Kidney capillary endothelial cell (primary cell): Measurements from ENCODE around the gene HNRNPUL2.
"Not testable (repeated sequence)": the region's sequence is repeated elsewhere in the genome, so short reads cannot be mapped to it uniquely, and the experiment has no call there.

Source experiments
- DNase-seq: peaks from one replicate; pipeline ENCODE4 v3.0.0-alpha.2; 2018; ENCODE audit warnings: low spot score

The HNRNPUL2 gene

GRCh38 chr11:62727165-62727871, at the start of gene HNRNPUL2:
Gene HNRNPUL2, minus strand, starts transcription at chr11:62727457. Its CDS starts 301 bp downstream, at chr11:62727156.
- peak; percentile 99 for DNase-seq

DNA sequence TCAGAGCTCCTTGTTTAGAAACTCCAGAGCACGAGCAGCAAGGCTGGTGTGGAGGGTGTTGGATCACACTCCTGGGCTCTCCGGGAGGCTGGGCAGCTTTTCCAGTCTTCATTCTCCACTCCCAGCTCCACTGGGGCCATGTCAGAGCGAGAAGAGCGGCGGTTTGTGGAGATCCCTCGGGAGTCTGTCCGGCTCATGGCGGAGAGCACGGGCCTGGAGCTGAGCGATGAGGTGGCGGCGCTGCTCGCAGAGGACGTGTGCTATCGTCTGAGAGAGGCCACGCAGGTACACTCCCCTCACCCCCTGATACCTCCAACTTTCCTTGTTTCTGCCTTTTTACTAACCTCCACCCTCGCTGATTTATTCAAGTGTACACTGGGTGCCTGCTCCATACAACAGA, 48.4 kb upstream of the HNRNPUL2 start:
- DNase-seq: no peak

DNA sequence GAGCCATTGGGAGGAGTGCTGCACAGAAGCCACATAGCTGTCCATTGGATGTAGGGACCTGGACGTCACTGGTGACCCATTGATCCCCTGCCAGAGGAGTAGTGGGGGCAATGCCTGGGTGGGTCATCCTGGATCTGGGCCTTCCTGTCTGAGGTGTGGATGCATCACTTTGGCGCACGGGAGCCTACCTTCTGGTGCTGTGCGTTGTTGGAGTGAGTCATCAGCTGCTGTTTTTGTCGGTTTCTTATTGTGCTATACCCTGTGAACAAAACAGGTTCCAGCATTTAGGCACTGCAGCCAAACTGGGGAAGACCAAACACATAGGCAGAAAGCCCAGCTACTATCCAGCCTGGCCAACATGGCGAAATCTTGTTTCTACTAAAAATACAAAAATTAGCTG, 47.1 kb upstream of the HNRNPUL2 start:
- no peak for DNase-seq

DNA sequence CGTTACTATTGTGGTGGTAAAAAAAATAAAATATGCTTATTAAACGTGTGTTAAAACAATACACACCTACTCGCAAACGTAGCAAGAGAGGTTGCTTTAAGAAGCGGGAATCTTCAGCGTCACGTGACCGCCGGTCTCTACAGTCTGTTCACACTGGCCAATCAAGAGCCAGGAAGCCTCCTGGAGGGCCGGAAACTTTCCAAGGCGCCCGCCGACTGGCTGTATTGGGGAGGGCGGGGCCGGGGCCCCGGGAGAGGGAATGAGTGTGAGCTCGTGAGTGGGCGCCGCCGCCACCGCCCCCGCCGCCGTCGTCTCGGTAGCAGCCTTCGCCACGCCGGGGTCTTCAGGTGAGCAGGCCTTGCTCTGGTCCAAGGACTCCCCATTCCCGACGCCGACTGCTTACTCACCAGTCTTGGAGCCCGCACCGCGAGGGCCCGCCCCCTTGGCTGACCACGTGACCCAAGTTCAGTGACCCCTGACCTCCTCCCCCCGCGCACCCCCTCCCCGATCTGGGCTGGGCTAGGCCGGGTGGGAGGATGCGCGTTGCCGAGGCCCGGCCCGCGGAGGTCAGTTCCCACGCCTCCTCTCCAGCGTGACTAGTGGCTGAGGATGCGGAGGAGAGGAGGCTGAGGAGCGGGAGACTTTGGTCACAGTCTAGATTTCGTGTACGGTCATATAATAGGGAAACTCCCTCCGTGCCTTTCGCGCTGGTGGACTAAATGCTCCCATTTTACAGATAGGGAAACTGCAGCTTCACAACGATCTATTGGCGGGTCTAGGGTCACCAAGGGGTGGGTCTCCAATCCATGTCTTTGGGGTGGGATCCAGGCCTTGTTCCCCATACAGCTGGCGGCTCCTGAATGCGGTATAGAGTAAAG, 44.1 kb upstream of the HNRNPUL2 start, which contains the start of gene TAF6L:
Gene TAF6L (plus strand): TSS at position 253 of the 878 bp plus-strand sequence. CDS start 4,388 bp downstream, outside the sequence.
- DNase-seq: peak; percentile 98

DNA sequence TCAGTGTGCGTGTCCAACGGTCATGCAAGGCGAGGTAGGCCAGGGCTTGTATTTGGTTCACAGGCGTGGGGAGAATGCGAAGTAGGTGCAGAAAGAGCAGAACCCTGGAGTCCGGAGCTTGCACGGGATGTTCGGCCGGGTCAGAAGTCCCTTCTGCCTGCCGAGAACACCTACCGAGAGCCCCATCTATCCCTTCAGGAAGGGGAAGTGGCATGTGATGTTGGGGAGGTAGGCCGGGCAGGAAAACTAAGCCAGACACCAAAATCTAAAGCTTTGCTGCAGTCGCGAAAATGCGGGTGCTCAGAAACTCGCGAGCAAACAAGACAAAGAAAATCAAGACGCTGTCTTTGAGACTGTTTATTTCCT, 43.5 kb upstream of the HNRNPUL2 start:
- DNase-seq: no peak

GRCh38 chr11:62760867-62761227, 33.6 kb upstream of the HNRNPUL2 start:
- not testable (repeated sequence) for DNase-seq

DNA sequence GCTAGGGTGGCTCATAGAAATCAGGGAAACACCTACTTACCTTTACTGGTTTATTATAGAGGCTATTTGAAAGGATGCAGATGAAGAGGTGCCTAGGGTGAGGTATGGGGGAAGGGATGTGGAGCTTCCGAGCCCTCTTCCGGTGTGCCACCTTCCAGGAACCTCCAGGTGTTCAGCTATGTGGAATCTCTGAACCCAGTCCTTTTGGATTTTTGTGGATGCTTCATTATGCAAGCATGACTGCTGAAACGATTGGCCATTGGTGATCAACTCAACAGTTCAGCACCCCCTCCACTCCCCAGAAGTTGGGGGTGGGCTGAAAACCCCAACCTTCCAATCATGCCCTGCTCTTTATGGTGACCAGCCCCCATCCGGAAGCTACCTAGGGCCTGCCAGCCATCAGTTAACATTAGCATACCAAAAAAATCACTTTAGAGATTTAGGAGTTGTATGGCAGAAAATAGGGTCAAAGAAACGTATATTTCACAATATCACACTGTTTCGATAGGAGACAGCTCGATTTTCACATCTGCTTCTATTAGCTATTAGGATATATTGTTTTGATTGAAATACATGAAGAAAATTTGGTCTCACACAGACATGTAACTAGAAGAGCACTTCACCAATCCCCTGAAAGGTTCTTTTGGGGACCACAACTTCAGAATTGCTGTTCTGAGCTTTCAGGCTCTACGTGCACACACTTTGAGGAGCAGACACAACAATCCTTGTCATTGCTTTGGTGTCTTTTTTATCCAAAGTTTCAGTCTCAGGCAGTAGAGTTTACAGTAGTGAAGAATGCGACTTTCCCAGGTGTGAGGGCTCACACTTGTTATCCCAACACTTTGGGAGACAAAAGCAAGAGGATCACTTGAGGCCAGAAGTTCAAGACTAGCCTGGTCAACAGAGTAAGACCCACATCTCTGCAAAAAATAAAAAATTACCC, 30.9 kb upstream of the HNRNPUL2 start:
- DNase-seq: no peak

- no peak for DNase-seq
These were observed 27.9 kb upstream of the HNRNPUL2 start for GRCh38 chr11:62755086-62755615.

DNA sequence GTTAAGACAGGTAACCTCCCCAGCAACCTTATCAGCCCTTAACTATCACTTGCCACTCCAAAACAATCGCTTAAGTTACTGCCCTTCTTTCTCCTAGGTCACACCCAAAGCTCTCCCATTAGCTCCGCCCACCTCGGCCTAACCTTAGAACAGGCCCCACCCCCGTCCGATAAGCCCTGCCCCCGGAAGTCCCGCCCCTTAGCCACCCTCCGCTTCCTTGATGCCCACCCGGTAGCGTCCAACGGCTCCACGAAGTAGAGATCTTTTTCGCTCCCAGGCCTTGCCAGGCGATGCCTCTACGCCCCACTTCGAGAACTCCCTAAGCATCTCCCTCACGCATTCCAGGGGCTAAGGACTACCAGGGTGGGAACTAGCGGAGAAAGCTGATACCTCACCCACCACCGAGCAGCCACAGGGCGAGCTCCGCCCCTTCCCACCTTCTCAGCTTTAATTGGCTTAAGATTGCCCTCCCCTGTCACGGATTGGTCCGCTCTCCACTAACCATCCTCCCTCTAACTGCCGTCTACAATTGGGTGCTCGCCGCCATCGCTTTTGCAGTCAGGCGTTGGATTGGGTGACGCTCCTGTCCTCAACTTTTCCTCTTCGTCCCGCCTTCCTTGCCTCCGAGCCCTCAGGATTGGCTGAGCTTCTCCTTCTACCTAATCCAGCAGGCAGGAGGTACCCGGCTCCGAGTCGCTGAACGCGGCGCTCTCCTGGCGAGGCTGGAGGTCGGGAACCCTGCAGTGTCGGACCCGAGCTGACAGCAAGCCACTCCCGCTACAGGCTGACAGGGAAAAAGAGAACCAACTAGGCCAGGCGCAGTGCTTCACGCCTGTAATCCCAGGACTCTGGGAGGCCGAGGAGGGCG, 26.7 kb upstream of the HNRNPUL2 start, which contains the start of gene ZBTB3:
Gene ZBTB3 (minus strand): TSS at position 425 of the 868 bp plus-strand sequence. CDS start 496 bp downstream, outside the sequence.
- peak; percentile 100 for DNase-seq

DNA sequence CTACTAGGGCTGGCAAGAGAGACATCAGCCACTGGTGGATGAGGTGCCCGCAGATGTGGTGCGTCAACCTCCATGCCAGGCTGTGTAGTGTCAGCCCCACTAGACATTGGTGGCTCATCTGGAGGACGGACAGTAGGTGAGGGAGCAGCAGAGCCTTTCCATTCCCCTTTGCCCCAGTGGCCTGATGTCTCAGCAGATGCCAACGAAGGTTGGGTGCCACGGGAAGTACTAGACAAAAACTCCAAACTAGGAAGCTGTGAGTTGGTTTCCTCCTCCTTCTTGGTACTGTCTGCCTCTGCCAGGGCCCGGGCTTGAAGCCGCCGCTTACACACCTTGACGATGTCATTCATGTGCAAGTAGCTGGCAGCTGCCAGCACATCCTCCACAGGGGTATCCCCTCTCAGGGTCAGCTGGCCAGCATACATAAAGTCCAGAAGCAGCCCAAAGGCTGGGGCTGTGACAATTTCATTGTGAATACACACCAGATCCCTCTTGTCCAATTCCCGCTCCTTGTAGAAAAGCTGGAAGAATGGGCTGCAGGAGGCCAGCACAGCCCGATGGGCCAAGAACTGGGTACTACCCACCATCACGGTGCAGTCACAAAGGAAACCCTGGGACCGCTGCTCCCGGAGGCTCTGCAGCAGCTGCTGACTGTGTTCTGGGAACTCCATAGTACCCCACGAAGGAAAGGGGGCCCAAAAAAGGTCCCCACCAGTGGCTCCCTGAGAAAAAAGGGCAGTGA, 25.9 kb upstream of the HNRNPUL2 start:
- no peak for DNase-seq

GRCh38 chr11:62752177-62752785, 25.0 kb upstream of the HNRNPUL2 start:
- DNase-seq: no peak

DNA sequence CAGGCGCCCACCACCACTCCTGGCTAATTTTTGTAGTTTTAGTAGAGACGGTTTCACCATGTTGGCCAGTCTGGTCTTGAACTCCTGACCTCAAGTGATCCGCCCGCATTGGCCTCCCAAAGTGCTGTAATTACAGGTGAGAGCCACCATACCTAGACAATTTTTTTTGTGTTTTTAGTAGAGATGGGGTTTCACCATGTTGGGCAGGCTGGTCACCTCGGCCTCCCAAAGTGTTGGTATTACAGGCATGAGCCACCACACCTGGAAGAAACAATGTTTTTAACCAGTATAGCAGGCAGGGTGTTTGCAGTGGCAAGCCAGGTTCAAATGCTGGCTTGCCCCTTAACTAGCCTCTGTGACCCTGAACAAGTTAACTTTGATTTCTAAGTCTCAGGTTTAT, 22.7 kb upstream of the HNRNPUL2 start:
- not testable (repeated sequence) for DNase-seq

GRCh38 chr11:62747475-62748160, 20.4 kb upstream of the HNRNPUL2 start:
- DNase-seq: no peak

DNA sequence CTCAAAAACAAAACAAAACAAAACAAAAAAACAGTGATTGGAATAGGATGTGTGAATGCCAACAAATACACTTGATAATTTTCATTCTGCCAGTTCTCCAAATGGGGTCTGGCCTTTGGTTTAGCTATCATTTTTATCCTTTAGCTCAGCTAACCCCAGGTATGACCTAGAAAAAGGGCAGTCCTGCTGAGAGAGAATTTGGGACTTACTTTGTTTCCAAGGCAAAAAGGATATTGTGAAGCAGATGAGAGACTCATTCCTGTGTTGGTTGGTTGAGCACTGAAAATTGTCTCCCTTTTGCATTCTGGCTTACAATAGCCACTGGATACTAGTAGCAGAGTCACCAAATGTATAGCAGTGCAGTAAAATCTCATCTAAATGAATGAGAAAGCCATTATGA, 9.9 kb upstream of the HNRNPUL2 start:
- DNase-seq: no peak

GRCh38 chr11:62732830-62733229, 5.6 kb upstream of the HNRNPUL2 start:
- DNase-seq: no peak

GRCh38 chr11:62730076-62730475, 2.8 kb upstream of the HNRNPUL2 start:
- not testable (repeated sequence) for DNase-seq

GRCh38 chr11:62728171-62728988, 1.1 kb upstream of the HNRNPUL2 start, which contains the start of gene TTC9C:
Gene TTC9C, plus strand, starts transcription at chr11:62728486. Its CDS starts 363 bp downstream, at chr11:62728849.
- peak; percentile 87 for DNase-seq

- peak; percentile 96 for DNase-seq
These were observed 564 bp upstream of the HNRNPUL2 start for GRCh38 chr11:62727872-62728170.
